SK-N-SH (cell line): ENCODE data around the gene PTPRK. TPM values are rescaled to one million over a fixed set of nuclear protein-coding genes. Genes with fewer than 3 reads are reported as not detected.

ENCODE experiments used
- CTCF ChIA-PET: fragments of 300-600, 350-600 bp; formaldehyde crosslinking; extraction: SDS; loops from one replicate; lab custom pipeline; 2021; lab: Yijun Ruan, JAX
- POLR2A ChIA-PET: fragments of 350-600 bp; sonication (Branson Sonifier 250); formaldehyde crosslinking; extraction: SDS; loops from one replicate; lab custom pipeline; 2020; ENCODE audit warnings: antibody characterized with exemption, inconsistent platforms; lab: Yijun Ruan, JAX
- DNase-seq: peaks from one replicate; pipeline ENCODE4 v3.0.0; 2012
- H2AFZ ChIP-seq: fragments of 200-600 bp; sonication (generic); 2 replicates; pipeline ENCODE4 v1.8.1; 2016; ENCODE audit warnings: antibody characterized with exemption, mild to moderate bottlenecking, low read depth
- H3F3A ChIP-seq: fragments of 200-600 bp; sonication (generic); replicated peaks from 2 replicates; pipeline ENCODE3; 2016; ENCODE audit warnings: antibody characterized with exemption, mild to moderate bottlenecking; ENCODE audit not compliant: insufficient read depth
- H3K27ac ChIP-seq, 2 experiments: fragments of 200-500 bp in 1 of 2; fragments of 200-600 bp in 1 of 2; sonication (Bioruptor generic) in 1 of 2; sonication (generic), shearing (Covaris generic) in 1 of 2; 2 replicates each; pipeline versions ENCODE4 v1.5.1 to v1.6.1; 2014 to 2016; ENCODE audit warnings: low read depth in 2 of 2, inconsistent platforms in 1 of 2, low read length in 1 of 2, mild to moderate bottlenecking in 1 of 2, mixed read lengths in 1 of 2
- H3K27me3 ChIP-seq: fragments of 200-600 bp; sonication (generic), shearing (Covaris generic); 2 replicates; pipeline ENCODE4 v1.6.1; 2016; ENCODE audit warnings: mixed run types; ENCODE audit not compliant: insufficient read depth
- H3K36me3 ChIP-seq, 2 experiments: fragments of 200-500 bp in 1 of 2; fragments of 200-600 bp in 1 of 2; sonication (Bioruptor generic) in 1 of 2; sonication (generic) in 1 of 2; replicated peaks in 1 of 2; 2 replicates each; pipeline versions ENCODE3 to v1.5.1; 2014 to 2016; ENCODE audit warnings: low read length in 1 of 2, mild to moderate bottlenecking in 1 of 2; ENCODE audit not compliant: insufficient read depth in 2 of 2, control insufficient read depth in 1 of 2
- H3K4me1 ChIP-seq, 2 experiments: fragments of 200-500 bp in 1 of 2; fragments of 200-600 bp in 1 of 2; sonication (Bioruptor generic) in 1 of 2; sonication (generic), shearing (Covaris generic) in 1 of 2; 2 replicates each; pipeline versions ENCODE4 v1.5.1 to v1.6.1; 2014 to 2016; ENCODE audit warnings: low read depth in 1 of 2, low read length in 1 of 2, mixed run types in 1 of 2; ENCODE audit not compliant: insufficient read depth in 2 of 2, control insufficient read depth in 1 of 2
- H3K4me2 ChIP-seq: fragments of 200-600 bp; sonication (generic), shearing (Covaris generic); 2 replicates; pipeline ENCODE4 v1.6.1; 2017; ENCODE audit warnings: mixed run types
- H3K4me3 ChIP-seq, 2 experiments: fragments of 200-500 bp in 1 of 2; fragments of 200-600 bp in 1 of 2; sonication (Bioruptor generic) in 1 of 2; sonication (generic), shearing (Covaris generic) in 1 of 2; 2 replicates each; pipeline versions ENCODE4 v1.5.1 to v1.8.1; 2014 to 2016; ENCODE audit warnings: low read depth in 2 of 2, inconsistent platforms in 1 of 2, low read length in 1 of 2, mild to moderate bottlenecking in 1 of 2, mixed read lengths in 1 of 2, moderate library complexity in 1 of 2
- H3K79me2 ChIP-seq: fragments of 200-600 bp; sonication (generic); 2 replicates; pipeline ENCODE4 v1.8.1; 2017; ENCODE audit warnings: mild to moderate bottlenecking; ENCODE audit not compliant: insufficient read depth
- H3K9ac ChIP-seq: fragments of 200-600 bp; sonication (generic); 2 replicates; pipeline ENCODE4 v1.6.1; 2017; ENCODE audit warnings: mixed run types
- H3K9me2 ChIP-seq: fragments of 200-600 bp; sonication (generic); 2 replicates; pipeline ENCODE4 v1.6.1; 2017; ENCODE audit warnings: mixed run types
- H3K9me3 ChIP-seq: fragments of 200-600 bp; sonication (generic); 2 replicates; pipeline ENCODE4 v1.6.1; 2017; ENCODE audit warnings: mixed run types, mild to moderate bottlenecking, moderate library complexity
- H4K20me1 ChIP-seq: fragments of 200-600 bp; sonication (generic); 2 replicates; pipeline ENCODE4 v1.6.1; 2017; ENCODE audit warnings: mild to moderate bottlenecking, mixed run types; ENCODE audit not compliant: insufficient read depth
- CHD2 ChIP-seq: fragments of 150-350 bp; IDR thresholded peaks from 2 replicates; pipeline ENCODE4 v1.6.1; 2018; ENCODE audit warnings: low read length; ENCODE audit not compliant: partially characterized antibody
- GABPA ChIP-seq: IDR thresholded peaks from 2 replicates; pipeline ENCODE4 v1.4.0; 2012; ENCODE audit warnings: low read depth, mild to moderate bottlenecking
- IRF3 ChIP-seq: fragments of 150-350 bp; IDR thresholded peaks from 2 replicates; pipeline ENCODE4 v1.6.1; 2016; ENCODE audit warnings: mild to moderate bottlenecking, low read depth, low read length
- JUND ChIP-seq: IDR thresholded peaks from 2 replicates; pipeline ENCODE4 v1.4.0; 2012
- MEF2A ChIP-seq: IDR thresholded peaks from 2 replicates; pipeline ENCODE4 v1.4.0; 2012; ENCODE audit warnings: low read depth, borderline replicate concordance
- MXI1 ChIP-seq: IDR thresholded peaks from 2 replicates; pipeline ENCODE4 v1.6.1; 2012; ENCODE audit warnings: mild to moderate bottlenecking, low read depth, low read length, improper control_type of control experiment
- RCOR1 ChIP-seq: fragments of 150-350 bp; IDR thresholded peaks from 2 replicates; pipeline ENCODE4 v1.6.1; 2017; ENCODE audit warnings: antibody characterized with exemption, low read length
- REST ChIP-seq: IDR thresholded peaks from 2 replicates; pipeline ENCODE4 v1.6.1; 2012; ENCODE audit warnings: mild to moderate bottlenecking, low read depth, low read length, moderate library complexity
- TCF12 ChIP-seq: IDR thresholded peaks from 2 replicates; pipeline ENCODE4 v1.4.0; 2012
- TEAD4 ChIP-seq: IDR thresholded peaks from 2 replicates; pipeline ENCODE4 v1.4.0; 2012; ENCODE audit warnings: mild to moderate bottlenecking, borderline replicate concordance; ENCODE audit not compliant: insufficient read depth
- WGBS: methylation state at CpG from one replicate; pipeline ENCODE4 v1.1.6; 2017; ENCODE audit warnings: low lambda C conversion rate; 5-methylcytosine and 5-hydroxymethylcytosine counted together
- polyA plus RNA-seq, 3 experiments: library from polyadenylated mRNA; depleted of rRNA; stranded (reverse); fragments of >200 nt; gene quantifications; 2 replicates each; pipeline ENCODE4 v1.2.3, GENCODE V29; 2012
- TF ChIP-seq, protein P1 (sequence below): IDR thresholded peaks from 2 replicates; pipeline ENCODE4; 2012

Gene PTPRK
- polyA plus RNA-seq, 1 of the 3 experiments (the other 2 are of a cell fraction): 9.5 TPM

DNA sequence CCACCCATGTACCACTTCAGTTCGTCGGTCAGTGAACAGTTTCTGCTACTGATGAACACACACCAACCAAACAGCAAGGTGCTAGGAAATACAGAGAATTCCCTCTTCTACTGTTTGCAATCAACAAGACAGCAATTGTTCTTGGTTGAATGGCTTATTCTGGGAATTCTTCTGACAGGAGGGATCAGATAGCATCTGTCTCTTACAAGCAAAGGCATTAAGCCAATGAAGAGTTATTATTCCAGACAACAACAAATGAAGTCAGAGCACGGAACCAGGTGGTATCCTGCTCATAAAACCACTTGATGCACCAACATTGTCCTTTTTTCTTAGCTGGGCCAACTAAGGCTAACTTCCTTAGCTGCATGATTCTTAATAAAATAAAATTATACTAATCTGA is 37.8 kb downstream of the PTPRK start:
- 82% methylated on average over 3 of the region's 3 CpGs for WGBS
- Histone ChIP-seq H4K20me1 (no peaks in the 10 kb centered on the region), H3K27ac (peak overlapping the region in 1 of 2 experiments; percentile 11; a peak in 1 of 4 replicates), H3K4me1 (peaks cover 0 to 27% of the 10 kb centered on the region in 2 experiments; a peak in 2 of 4 replicates), H3K36me3 (no peaks in the 10 kb centered on the region), H3K79me2 (peaks cover 24% of the 10 kb centered on the region; the same call in 1 of the 2 replicates), H3K9ac (no peak overlapping the region), H2AFZ (no peak overlapping the region), H3K4me3 (no peak overlapping the region), H3F3A (peaks cover 5% of the 10 kb centered on the region), H3K27me3 (no peaks in the 10 kb centered on the region), H3K9me2 (no peaks in the 10 kb centered on the region), H3K9me3 (no peaks in the 10 kb centered on the region), H3K4me2 (no peak overlapping the region)
- DNase-seq: no peak
- POLR2A ChIA-PET: no interaction called here
- TF ChIP-seq TCF12: no peak
- TF ChIP-seq, protein P1, sequence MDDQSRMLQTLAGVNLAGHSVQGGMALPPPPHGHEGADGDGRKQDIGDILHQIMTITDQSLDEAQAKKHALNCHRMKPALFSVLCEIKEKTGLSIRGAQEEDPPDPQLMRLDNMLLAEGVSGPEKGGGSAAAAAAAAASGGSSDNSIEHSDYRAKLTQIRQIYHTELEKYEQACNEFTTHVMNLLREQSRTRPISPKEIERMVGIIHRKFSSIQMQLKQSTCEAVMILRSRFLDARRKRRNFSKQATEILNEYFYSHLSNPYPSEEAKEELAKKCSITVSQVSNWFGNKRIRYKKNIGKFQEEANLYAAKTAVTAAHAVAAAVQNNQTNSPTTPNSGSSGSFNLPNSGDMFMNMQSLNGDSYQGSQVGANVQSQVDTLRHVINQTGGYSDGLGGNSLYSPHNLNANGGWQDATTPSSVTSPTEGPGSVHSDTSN: peak; percentile 36; the same call in 1 of the 2 replicates
- no peak for TF ChIP-seq MEF2A
- TF ChIP-seq JUND: no peak
- TF ChIP-seq CHD2: no peak
- no peak for TF ChIP-seq RCOR1
- TF ChIP-seq MXI1: no peak
- no peak for TF ChIP-seq IRF3
- CTCF ChIA-PET: no interaction called here

GRCh38 chr6:128479991-128480390 is 40.4 kb downstream of the PTPRK start:
- peaks cover 24% of the 10 kb centered on the region; the same call in 1 of the 2 replicates for H3K79me2 ChIP-seq
- H3K27ac ChIP-seq: no peak overlapping the region
- H3K27me3 ChIP-seq: no peaks in the 10 kb centered on the region
- WGBS: 93% methylated on average over 4 of the region's 4 CpGs
- TF ChIP-seq GABPA: no peak
- no peak for TF ChIP-seq REST
- no peak for TF ChIP-seq TEAD4
- TF ChIP-seq, all 33 proteins: peak for 0
- Histone ChIP-seq H3K4me1 (peaks cover 0 to 31% of the 10 kb centered on the region in 2 experiments; a peak in 3 of 4 replicates), H3F3A (peaks cover 3% of the 10 kb centered on the region), H3K9me3 (no peaks in the 10 kb centered on the region), H2AFZ (no peak overlapping the region), H3K9me2 (no peaks in the 10 kb centered on the region), H3K36me3 (no peaks in the 10 kb centered on the region), H4K20me1 (no peaks in the 10 kb centered on the region), H3K4me3 (no peak overlapping the region), H3K9ac (no peak overlapping the region), H3K4me2 (no peak overlapping the region)
- ChIA-PET CTCF (no interaction called here), POLR2A (no interaction called here)
- DNase-seq: no peak
